ENCODE measurements around the gene ANTXR1.

Gene ANTXR1

DNA sequence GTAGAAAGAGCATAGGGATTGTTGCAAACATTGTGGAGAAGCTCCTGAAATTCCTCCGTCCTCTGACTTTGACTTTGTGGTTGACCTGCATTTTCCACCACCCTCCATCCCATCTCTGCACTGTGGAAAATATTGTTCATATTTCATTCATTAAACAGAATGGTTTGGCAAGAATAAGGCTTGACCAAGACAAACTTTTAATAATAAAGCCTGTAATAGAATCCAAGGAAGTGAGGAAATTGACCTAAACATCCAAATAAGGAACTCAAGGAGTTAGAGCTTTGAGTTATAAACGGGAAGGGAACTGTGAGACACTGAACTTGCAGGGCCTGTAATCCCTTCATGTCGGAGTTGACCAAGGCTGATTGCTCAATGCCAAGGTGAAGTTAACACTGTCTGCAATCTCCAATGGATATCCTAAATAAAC is 258.9 kb downstream of the ANTXR1 start:
- no peak overlapping the region for H3K4me3 ChIP-seq (ENCODE audit: low read depth, low read length)
- TF ChIP-seq, protein P1, sequence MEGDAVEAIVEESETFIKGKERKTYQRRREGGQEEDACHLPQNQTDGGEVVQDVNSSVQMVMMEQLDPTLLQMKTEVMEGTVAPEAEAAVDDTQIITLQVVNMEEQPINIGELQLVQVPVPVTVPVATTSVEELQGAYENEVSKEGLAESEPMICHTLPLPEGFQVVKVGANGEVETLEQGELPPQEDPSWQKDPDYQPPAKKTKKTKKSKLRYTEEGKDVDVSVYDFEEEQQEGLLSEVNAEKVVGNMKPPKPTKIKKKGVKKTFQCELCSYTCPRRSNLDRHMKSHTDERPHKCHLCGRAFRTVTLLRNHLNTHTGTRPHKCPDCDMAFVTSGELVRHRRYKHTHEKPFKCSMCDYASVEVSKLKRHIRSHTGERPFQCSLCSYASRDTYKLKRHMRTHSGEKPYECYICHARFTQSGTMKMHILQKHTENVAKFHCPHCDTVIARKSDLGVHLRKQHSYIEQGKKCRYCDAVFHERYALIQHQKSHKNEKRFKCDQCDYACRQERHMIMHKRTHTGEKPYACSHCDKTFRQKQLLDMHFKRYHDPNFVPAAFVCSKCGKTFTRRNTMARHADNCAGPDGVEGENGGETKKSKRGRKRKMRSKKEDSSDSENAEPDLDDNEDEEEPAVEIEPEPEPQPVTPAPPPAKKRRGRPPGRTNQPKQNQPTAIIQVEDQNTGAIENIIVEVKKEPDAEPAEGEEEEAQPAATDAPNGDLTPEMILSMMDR (IDR thresholded peaks at IDR 0.05; ENCODE audit: control insufficient read depth, extremely low read depth, insufficient read depth) = no peak
- no peak for DNase-seq (ENCODE audit: low read depth)

DNA sequence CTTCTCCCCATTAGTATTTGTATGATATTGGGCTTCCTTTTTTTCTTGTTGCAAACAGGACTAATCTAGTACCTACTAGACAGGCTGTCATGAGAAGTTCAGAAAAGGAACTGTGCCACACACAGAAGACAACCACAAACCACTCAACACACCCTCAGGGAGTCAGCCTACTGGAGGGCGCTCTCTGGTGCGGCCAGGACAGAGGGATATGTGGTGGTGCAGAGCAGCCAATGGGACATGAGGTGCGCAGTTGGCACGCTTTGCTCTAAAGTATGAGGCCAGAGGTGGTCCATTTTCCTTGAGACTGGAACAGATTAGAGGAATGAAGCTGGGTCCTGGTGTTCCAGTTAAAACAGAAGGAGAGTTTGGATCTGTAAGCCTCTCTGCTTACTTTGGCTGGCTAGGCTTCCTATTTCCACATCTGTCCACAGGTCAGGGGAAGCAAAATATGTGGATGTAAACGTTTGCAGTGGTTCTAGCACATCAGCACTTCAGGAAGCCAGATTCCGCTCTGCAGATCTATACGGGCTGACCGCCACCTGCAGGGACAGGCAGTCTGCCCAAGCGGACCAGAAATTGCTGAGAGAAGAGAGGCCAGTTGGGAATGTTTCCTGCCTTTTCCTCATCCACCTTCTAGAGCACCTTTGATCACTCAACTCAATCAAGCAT is 260.0 kb downstream of the ANTXR1 start:
- TF ChIP-seq, protein P1 (IDR thresholded peaks at IDR 0.05; ENCODE audit: control insufficient read depth, extremely low read depth, insufficient read depth) = no peak
- no peak overlapping the region for H3K4me3 ChIP-seq (ENCODE audit: low read depth, low read length)
- no peak for DNase-seq (ENCODE audit: low read depth)

DNA sequence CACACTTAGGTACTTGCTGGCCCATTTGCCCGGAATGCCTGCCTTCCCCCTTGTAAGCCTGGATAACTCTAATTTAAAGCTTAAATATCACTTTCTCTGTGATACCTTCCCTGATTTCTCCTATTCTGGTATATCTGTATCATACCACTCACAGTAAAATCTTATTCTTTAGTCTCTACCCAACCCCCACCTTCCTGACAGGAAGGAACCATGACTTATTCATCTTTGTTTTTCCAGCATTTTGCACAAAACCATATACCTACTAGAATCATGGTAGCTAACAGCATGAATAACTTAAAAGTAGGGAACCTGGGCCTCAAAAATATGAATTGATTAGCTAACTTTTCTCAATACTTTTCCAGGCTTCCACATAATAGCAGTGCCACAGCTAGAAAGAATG is 262.5 kb downstream of the ANTXR1 start:
- no peak for DNase-seq (ENCODE audit: low read depth)
- no peak overlapping the region for H3K4me3 ChIP-seq (ENCODE audit: low read depth, low read length)
- TF ChIP-seq, protein P1 (IDR thresholded peaks at IDR 0.05; ENCODE audit: control insufficient read depth, extremely low read depth, insufficient read depth) = no peak

DNA sequence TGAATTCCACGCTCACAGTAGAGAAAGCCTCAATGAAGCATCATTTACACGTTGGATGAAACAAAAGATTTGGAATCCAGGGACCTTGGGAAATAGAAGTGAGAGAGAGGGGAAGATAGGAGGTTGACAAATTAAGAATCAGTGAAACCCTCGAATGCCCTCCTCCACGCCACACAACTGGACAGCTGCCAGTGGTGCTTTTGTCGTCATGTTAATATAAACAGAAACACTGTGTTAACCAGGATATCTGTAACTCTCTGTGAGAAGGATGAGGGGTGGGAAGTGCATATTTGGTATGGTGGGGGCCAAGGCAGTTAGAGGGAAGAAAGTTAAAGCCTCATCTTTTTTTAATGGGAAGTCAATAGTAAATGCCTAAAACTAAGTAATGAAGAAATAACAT is 265.4 kb downstream of the ANTXR1 start:
- no peak for DNase-seq (ENCODE audit: low read depth)
- TF ChIP-seq, protein P1 (IDR thresholded peaks at IDR 0.05; ENCODE audit: control insufficient read depth, extremely low read depth, insufficient read depth) = no peak
- H3K4me3 ChIP-seq (ENCODE audit: low read depth, low read length) = no peak overlapping the region

DNA sequence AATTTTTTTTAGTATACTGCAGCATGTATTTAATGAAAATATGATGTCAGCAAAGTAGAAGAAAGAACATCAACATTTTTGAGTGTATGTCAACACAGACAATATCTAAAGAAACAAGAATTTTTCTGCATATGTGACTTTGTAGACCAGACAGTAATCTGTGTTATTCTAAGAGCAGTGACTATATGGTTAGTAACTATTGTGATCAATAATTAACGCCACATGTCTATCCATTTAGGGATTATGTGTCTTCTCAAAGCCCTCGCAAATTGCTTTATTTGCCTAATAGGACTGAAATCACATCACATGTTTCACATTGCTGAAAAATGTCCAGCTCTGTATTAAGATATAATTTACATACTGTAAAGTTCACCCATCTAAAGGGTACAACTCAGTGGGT is 266.2 kb downstream of the ANTXR1 start:
- TF ChIP-seq, protein P1 (IDR thresholded peaks at IDR 0.05; ENCODE audit: control insufficient read depth, extremely low read depth, insufficient read depth) = no peak
- DNase-seq (ENCODE audit: low read depth) = no peak
- H3K4me3 ChIP-seq (ENCODE audit: low read depth, low read length) = no peak overlapping the region

DNA sequence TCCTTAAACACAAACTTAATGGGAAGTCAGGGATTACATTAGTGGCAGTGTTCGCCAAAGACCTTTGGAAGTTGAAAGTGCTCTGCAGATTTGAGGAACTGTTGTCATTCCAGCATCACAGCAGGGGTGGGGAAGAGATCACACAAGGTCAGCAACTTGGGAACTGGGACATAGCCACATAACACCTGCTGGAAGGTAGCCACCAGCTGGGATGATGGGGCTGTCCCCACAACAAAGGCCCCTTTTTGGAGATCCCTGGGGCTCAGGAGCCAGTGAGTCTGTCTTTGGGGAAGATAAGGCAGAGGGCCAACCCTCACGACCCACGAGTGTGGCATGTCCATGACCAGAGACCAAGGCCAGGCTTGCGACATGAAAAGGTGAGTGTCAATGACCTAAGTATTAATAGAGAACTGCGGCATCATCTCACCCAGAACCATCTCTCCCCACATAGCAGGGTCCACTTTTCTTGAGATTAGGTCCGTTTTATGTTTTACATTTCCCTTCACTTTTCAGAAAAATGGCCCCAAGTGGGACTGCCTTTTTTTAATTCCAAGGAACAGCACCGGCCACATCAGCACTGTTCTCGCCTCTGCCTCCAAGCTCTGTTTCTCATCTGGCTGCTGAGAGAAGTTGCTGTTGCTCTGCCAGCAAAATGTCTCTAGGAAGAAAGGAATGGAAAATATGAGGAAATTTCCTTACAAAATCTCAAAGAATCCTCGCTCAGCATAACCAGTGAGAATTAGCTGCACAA is 267.1 kb downstream of the ANTXR1 start:
- TF ChIP-seq, protein P1 (IDR thresholded peaks at IDR 0.05; ENCODE audit: control insufficient read depth, extremely low read depth, insufficient read depth) = no peak
- no peak for DNase-seq (ENCODE audit: low read depth)
- H3K4me3 ChIP-seq (ENCODE audit: low read depth, low read length) = no peak overlapping the region
